Loucy (cell line): Measurements from ENCODE around the gene AKAP11.

Source experiments
- H2AFZ ChIP-seq: fragments of 200-600 bp; sonication (generic); 2 replicates; pipeline ENCODE4 v1.6.0; 2016; ENCODE audit warnings: antibody characterized with exemption, mild to moderate bottlenecking, low read length, moderate library complexity
- H3F3A ChIP-seq: fragments of 200-600 bp; 2 replicates; pipeline ENCODE4 v1.6.0; 2016; ENCODE audit warnings: antibody characterized with exemption, low read depth, mild to moderate bottlenecking
- H3K27me3 ChIP-seq: fragments of 200-600 bp; sonication (generic); 2 replicates; pipeline ENCODE4 v1.6.1; 2014; ENCODE audit warnings: low read length, mild to moderate bottlenecking; ENCODE audit not compliant: insufficient read depth, poor library complexity, severe bottlenecking
- H3K36me3 ChIP-seq: fragments of 200-600 bp; sonication (generic); 2 replicates; pipeline ENCODE4 v1.6.1; 2016; ENCODE audit warnings: low read length; ENCODE audit not compliant: insufficient read depth
- H3K4me1 ChIP-seq: fragments of 200-600 bp; sonication (generic); 2 replicates; pipeline ENCODE4 v1.5.1; 2014; ENCODE audit warnings: low read length, mild to moderate bottlenecking; ENCODE audit not compliant: insufficient read depth, poor library complexity, severe bottlenecking
- H3K4me2 ChIP-seq: fragments of 200-600 bp; sonication (generic); 2 replicates; pipeline ENCODE4 v1.6.0; 2014; ENCODE audit warnings: antibody characterized with exemption, low read length, low read depth, mild to moderate bottlenecking; ENCODE audit not compliant: poor library complexity, severe bottlenecking
- H3K4me3 ChIP-seq: fragments of 200-600 bp; sonication (generic); 2 replicates; pipeline ENCODE4 v1.5.1; 2014; ENCODE audit warnings: low read length, mild to moderate bottlenecking, mixed read lengths; ENCODE audit not compliant: poor library complexity, severe bottlenecking
- H3K79me2 ChIP-seq: fragments of 200-600 bp; sonication (generic); 2 replicates; pipeline ENCODE4 v1.6.1; 2014; ENCODE audit warnings: low read length; ENCODE audit not compliant: insufficient read depth
- H3K9ac ChIP-seq: fragments of 200-600 bp; sonication (generic); 2 replicates; pipeline ENCODE4 v1.6.0; 2014; ENCODE audit warnings: mild to moderate bottlenecking, low read depth, low read length, moderate library complexity; ENCODE audit not compliant: poor library complexity, severe bottlenecking
- H3K9me2 ChIP-seq: fragments of 200-600 bp; sonication (generic); replicated peaks from 2 replicates; pipeline ENCODE4 v1.6.1; 2016; ENCODE audit warnings: low read depth, low read length, mixed read lengths
- H3K9me3 ChIP-seq: fragments of 200-600 bp; sonication (generic); 2 replicates; pipeline ENCODE4 v1.6.1; 2014; ENCODE audit warnings: mild to moderate bottlenecking, antibody characterized with exemption, low read length, low read depth; ENCODE audit not compliant: insufficient read depth
- H4K20me1 ChIP-seq: fragments of 200-600 bp; sonication (generic); 2 replicates; pipeline ENCODE4 v1.6.0; 2014; ENCODE audit warnings: antibody characterized with exemption, low read length, mild to moderate bottlenecking; ENCODE audit not compliant: insufficient read depth, poor library complexity, severe bottlenecking
- EZH2phosphoT487 ChIP-seq: fragments of 200-600 bp; IDR thresholded peaks from 2 replicates; pipeline ENCODE4 v1.6.1; 2018; ENCODE audit warnings: antibody characterized with exemption, mild to moderate bottlenecking, moderate library complexity, borderline replicate concordance
- TF ChIP-seq, protein P1 (sequence below): fragments of 200-600 bp; sonication (generic); conservative IDR thresholded peaks from 2 replicates; pipeline ENCODE4 v1.5.1; 2014; ENCODE audit warnings: mild to moderate bottlenecking, antibody characterized with exemption, low read length

AKAP11 gene

DNA sequence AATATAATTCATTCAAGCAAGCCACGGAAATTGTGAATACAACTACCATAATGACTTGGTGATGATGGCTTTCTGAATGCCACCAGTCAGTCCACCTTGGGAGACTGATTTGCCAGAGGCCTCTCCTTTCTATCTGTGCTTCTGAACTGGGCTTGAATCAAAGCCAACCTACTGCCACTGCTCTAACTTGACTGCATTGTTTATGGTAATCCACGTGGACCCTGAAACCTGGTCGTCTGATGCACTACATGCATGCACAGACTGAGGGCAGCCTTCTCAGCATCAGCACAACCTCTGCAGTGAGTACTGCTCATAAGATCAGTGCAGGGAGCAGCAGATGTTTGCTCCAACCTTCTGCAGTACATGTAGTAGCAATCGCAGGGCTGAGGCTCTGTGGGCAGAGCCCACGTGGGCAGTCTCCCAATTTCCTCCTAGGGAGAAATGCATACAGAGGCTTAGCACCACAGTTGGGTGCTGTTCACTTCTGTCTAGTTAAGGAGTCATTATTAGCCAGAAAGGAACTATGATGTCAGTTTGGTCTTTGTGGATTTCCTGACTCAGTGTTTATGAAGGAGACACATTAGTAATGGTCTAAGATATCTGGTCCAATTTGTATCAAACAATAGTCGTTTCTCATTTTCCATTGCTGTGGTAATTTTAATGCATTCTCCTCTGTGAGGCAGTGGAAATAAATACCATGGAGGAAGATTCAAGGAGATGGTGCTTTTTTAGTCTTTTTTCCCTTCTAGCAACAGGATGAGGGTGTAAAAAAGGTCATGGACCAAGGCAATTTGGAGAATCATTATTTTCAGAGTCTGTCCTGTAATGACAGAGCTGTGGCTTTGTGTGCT lies 82.5 kb downstream of the AKAP11 start:
- TF ChIP-seq, protein P1, sequence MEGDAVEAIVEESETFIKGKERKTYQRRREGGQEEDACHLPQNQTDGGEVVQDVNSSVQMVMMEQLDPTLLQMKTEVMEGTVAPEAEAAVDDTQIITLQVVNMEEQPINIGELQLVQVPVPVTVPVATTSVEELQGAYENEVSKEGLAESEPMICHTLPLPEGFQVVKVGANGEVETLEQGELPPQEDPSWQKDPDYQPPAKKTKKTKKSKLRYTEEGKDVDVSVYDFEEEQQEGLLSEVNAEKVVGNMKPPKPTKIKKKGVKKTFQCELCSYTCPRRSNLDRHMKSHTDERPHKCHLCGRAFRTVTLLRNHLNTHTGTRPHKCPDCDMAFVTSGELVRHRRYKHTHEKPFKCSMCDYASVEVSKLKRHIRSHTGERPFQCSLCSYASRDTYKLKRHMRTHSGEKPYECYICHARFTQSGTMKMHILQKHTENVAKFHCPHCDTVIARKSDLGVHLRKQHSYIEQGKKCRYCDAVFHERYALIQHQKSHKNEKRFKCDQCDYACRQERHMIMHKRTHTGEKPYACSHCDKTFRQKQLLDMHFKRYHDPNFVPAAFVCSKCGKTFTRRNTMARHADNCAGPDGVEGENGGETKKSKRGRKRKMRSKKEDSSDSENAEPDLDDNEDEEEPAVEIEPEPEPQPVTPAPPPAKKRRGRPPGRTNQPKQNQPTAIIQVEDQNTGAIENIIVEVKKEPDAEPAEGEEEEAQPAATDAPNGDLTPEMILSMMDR: peak; percentile 51
- TF ChIP-seq EZH2phosphoT487: no peak

GRCh38 chr13:42355092-42355485 lies 83.1 kb downstream of the AKAP11 start:
- Histone ChIP-seq H3K36me3 (no peaks in the 10 kb centered on the region), H3K79me2 (no peaks in the 10 kb centered on the region), H3K4me2 (peak overlapping the region; percentile 54), H3F3A (0 out of 2 replicates have a peak, but pooled peaks cover 3% of the 10 kb centered on the region), H3K4me1 (peaks cover 28% of the 10 kb centered on the region), H3K9me2 (no peaks in the 10 kb centered on the region), H4K20me1 (no peaks in the 10 kb centered on the region), H3K4me3 (peak overlapping the region; percentile 5), H3K9me3 (no peaks in the 10 kb centered on the region), H2AFZ (peak overlapping the region; percentile 7; the same call in 1 of the 2 replicates), H3K27me3 (no peaks in the 10 kb centered on the region), H3K9ac (no peak overlapping the region)
- no peak for TF ChIP-seq EZH2phosphoT487
- TF ChIP-seq, protein P1: no peak

More for the DNA sequence above, 82.5 kb downstream of the AKAP11 start:
- H3K4me3 ChIP-seq: peak overlapping the region; percentile 5
- H2AFZ ChIP-seq: peak overlapping the region; percentile 7
- H3K4me2 ChIP-seq: peak overlapping the region; percentile 54
- H3K36me3 ChIP-seq: no peaks in the 10 kb centered on the region
- H3K27me3 ChIP-seq: no peaks in the 10 kb centered on the region
- H3K4me1 ChIP-seq: peaks cover 32% of the 10 kb centered on the region
- no peaks in the 10 kb centered on the region for H4K20me1 ChIP-seq
- H3K9me2 ChIP-seq: no peaks in the 10 kb centered on the region
- H3F3A ChIP-seq: 0 out of 2 replicates have a peak, but pooled peaks cover 3% of the 10 kb centered on the region
- H3K9me3 ChIP-seq: no peaks in the 10 kb centered on the region
- no peak overlapping the region for H3K9ac ChIP-seq
- H3K79me2 ChIP-seq: no peaks in the 10 kb centered on the region

GRCh38 chr13:42355491-42356183 lies 83.7 kb downstream of the AKAP11 start:
- Histone ChIP-seq H3K4me1 (peaks cover 28% of the 10 kb centered on the region), H3K9ac (no peak overlapping the region), H3K4me3 (no peak overlapping the region), H3K9me3 (no peaks in the 10 kb centered on the region), H3K9me2 (no peaks in the 10 kb centered on the region), H3K79me2 (no peaks in the 10 kb centered on the region), H3K27me3 (no peaks in the 10 kb centered on the region), H3K36me3 (no peaks in the 10 kb centered on the region), H3K4me2 (no peak overlapping the region), H4K20me1 (no peaks in the 10 kb centered on the region), H3F3A (0 out of 2 replicates have a peak, but pooled peaks cover 3% of the 10 kb centered on the region), H2AFZ (peak overlapping the region; percentile 7; the same call in 1 of the 2 replicates)
- TF ChIP-seq EZH2phosphoT487: no peak
- TF ChIP-seq, protein P1: no peak
